BLaER1 (cell line): ENCODE measurements around the gene PGP.
"Not testable (repeated sequence)": the region's sequence is repeated elsewhere in the genome, so short reads cannot be mapped to it uniquely, and the experiment has no call there.

Experiments used
- H3K27ac ChIP-seq: shearing (Covaris generic); formaldehyde crosslinking; 2 replicates; pipeline ENCODE4 v1.8.1; 2022
- H3K27me3 ChIP-seq: shearing (Covaris generic); formaldehyde crosslinking; 2 replicates; pipeline ENCODE4 v1.8.1; 2022
- H3K36me3 ChIP-seq: shearing (Covaris generic); formaldehyde crosslinking; 2 replicates; pipeline ENCODE4 v1.8.1; 2022
- H3K4me1 ChIP-seq: shearing (Covaris generic); formaldehyde crosslinking; 2 replicates; pipeline ENCODE4 v1.8.1; 2022
- H3K4me2 ChIP-seq: shearing (Covaris generic); formaldehyde crosslinking; 2 replicates; pipeline ENCODE4 v1.8.1; 2022
- H3K4me3 ChIP-seq: shearing (Covaris generic); formaldehyde crosslinking; 2 replicates; pipeline ENCODE4 v1.8.1; 2022
- H3K9ac ChIP-seq: shearing (Covaris generic); formaldehyde crosslinking; 2 replicates; pipeline ENCODE4 v1.8.1; 2022
- H3K9me3 ChIP-seq: shearing (Covaris generic); formaldehyde crosslinking; 2 replicates; pipeline ENCODE4 v1.8.1; 2022
- H4K20me1 ChIP-seq: shearing (Covaris generic); formaldehyde crosslinking; 2 replicates; pipeline ENCODE4 v1.8.1; 2022
- Cebpa-rat ChIP-seq: shearing (Covaris generic); IDR thresholded peaks from 2 replicates; pipeline ENCODE4 v1.8.1; 2022

PGP gene

GRCh38 chr16:2246301-2246885 is 31.8 kb upstream of the PGP start:
- TF ChIP-seq Cebpa-rat, result no peak
- Histone ChIP-seq H3K36me3 (peaks cover 79% of the 10 kb centered on the region), H3K9ac (no peak overlapping the region), H3K4me2 (no peak overlapping the region), H4K20me1 (peaks cover 45% of the 10 kb centered on the region), H3K4me1 (peaks cover 29% of the 10 kb centered on the region), H3K4me3 (no peak overlapping the region), H3K27ac (no peak overlapping the region), H3K9me3 (no peaks in the 10 kb centered on the region), H3K27me3 (no peaks in the 10 kb centered on the region)

- Histone ChIP-seq H3K4me1 (peaks cover 24% of the 10 kb centered on the region), H3K4me3 (no peak overlapping the region), H3K9me3 (no peaks in the 10 kb centered on the region), H4K20me1 (peaks cover 46% of the 10 kb centered on the region), H3K27ac (no peak overlapping the region), H3K4me2 (no peak overlapping the region), H3K9ac (no peak overlapping the region), H3K36me3 (peaks cover 86% of the 10 kb centered on the region), H3K27me3 (no peaks in the 10 kb centered on the region)
- no peak for TF ChIP-seq Cebpa-rat
Measured at GRCh38 chr16:2244926-2245795, 30.5 kb upstream of the PGP start.

- Histone ChIP-seq H4K20me1 (peaks cover 55% of the 10 kb centered on the region), H3K4me2 (no peak overlapping the region), H3K4me1 (peaks cover 15% of the 10 kb centered on the region), H3K9me3 (no peaks in the 10 kb centered on the region), H3K9ac (no peak overlapping the region), H3K36me3 (peaks cover 93% of the 10 kb centered on the region), H3K4me3 (no peak overlapping the region), H3K27ac (no peak overlapping the region), H3K27me3 (no peaks in the 10 kb centered on the region)
- no peak for TF ChIP-seq Cebpa-rat
Measured at GRCh38 chr16:2244301-2244700, 29.7 kb upstream of the PGP start.

GRCh38 chr16:2243781-2244180 is 29.1 kb upstream of the PGP start:
- no peak for TF ChIP-seq Cebpa-rat
- H3K27ac ChIP-seq, result no peak overlapping the region

GRCh38 chr16:2243031-2243528 is 28.4 kb upstream of the PGP start:
- H4K20me1 ChIP-seq, result peaks cover 60% of the 10 kb centered on the region

More at GRCh38 chr16:2243781-2244180, 29.1 kb upstream of the PGP start:
- peaks cover 12% of the 10 kb centered on the region for H3K4me1 ChIP-seq
- H3K36me3 ChIP-seq, result peaks cover 93% of the 10 kb centered on the region
- H3K4me2 ChIP-seq, result no peak overlapping the region
- H3K27me3 ChIP-seq, result no peaks in the 10 kb centered on the region
- peaks cover 60% of the 10 kb centered on the region for H4K20me1 ChIP-seq
- no peak overlapping the region for H3K9ac ChIP-seq
- no peaks in the 10 kb centered on the region for H3K9me3 ChIP-seq
- no peak overlapping the region for H3K4me3 ChIP-seq

GRCh38 chr16:2242598-2242997 is 28.0 kb upstream of the PGP start:
- no peak for TF ChIP-seq Cebpa-rat
- peaks cover 93% of the 10 kb centered on the region for H3K36me3 ChIP-seq
- H3K4me2 ChIP-seq, result no peak overlapping the region
- H4K20me1 ChIP-seq, result peaks cover 64% of the 10 kb centered on the region
- peaks cover 7% of the 10 kb centered on the region for H3K27me3 ChIP-seq
- H3K9ac ChIP-seq, result no peak overlapping the region
- H3K9me3 ChIP-seq, result no peaks in the 10 kb centered on the region
- no peak overlapping the region for H3K4me3 ChIP-seq
- H3K27ac ChIP-seq, result no peak overlapping the region
- H3K4me1 ChIP-seq, result peaks cover 12% of the 10 kb centered on the region

More at GRCh38 chr16:2243031-2243528, 28.4 kb upstream of the PGP start:
- Histone ChIP-seq H3K27ac (no peak overlapping the region), H3K9me3 (no peaks in the 10 kb centered on the region), H3K4me1 (peaks cover 12% of the 10 kb centered on the region), H3K4me2 (no peak overlapping the region), H3K36me3 (peaks cover 92% of the 10 kb centered on the region), H3K9ac (no peak overlapping the region), H3K4me3 (no peak overlapping the region), H3K27me3 (peaks cover 3% of the 10 kb centered on the region; the same call in 1 of the 2 replicates)
- no peak for TF ChIP-seq Cebpa-rat

- not testable (repeated sequence) for H3K9ac ChIP-seq, H3K27ac ChIP-seq, H3K4me3 ChIP-seq, H3K9me3 ChIP-seq, H3K4me2 ChIP-seq
- peaks cover 23% of the 10 kb centered on the region for H3K27me3 ChIP-seq
- H3K36me3 ChIP-seq, result peaks cover 89% of the 10 kb centered on the region
- H3K4me1 ChIP-seq, result peaks cover 12% of the 10 kb centered on the region
- peaks cover 77% of the 10 kb centered on the region for H4K20me1 ChIP-seq
Measured at GRCh38 chr16:2240331-2240730, 25.7 kb upstream of the PGP start.

- H3K27me3 ChIP-seq, result peaks cover 23% of the 10 kb centered on the region
- no peak overlapping the region for H3K4me3 ChIP-seq
- H3K4me2 ChIP-seq, result no peak overlapping the region
- no peak for TF ChIP-seq Cebpa-rat
- H3K36me3 ChIP-seq, result peaks cover 87% of the 10 kb centered on the region
- H4K20me1 ChIP-seq, result peaks cover 75% of the 10 kb centered on the region
- H3K27ac ChIP-seq, result no peak overlapping the region
- H3K4me1 ChIP-seq, result peaks cover 17% of the 10 kb centered on the region
- H3K9me3 ChIP-seq, result no peaks in the 10 kb centered on the region
- H3K9ac ChIP-seq, result no peak overlapping the region
Measured at GRCh38 chr16:2238838-2239675, 24.4 kb upstream of the PGP start.

- no peak overlapping the region for H3K27ac ChIP-seq
- H3K4me3 ChIP-seq, result no peak overlapping the region
- H3K4me2 ChIP-seq, result no peak overlapping the region
- H4K20me1 ChIP-seq, result peaks cover 76% of the 10 kb centered on the region
- H3K36me3 ChIP-seq, result peaks cover 87% of the 10 kb centered on the region
- no peak for TF ChIP-seq Cebpa-rat
- no peaks in the 10 kb centered on the region for H3K9me3 ChIP-seq
- H3K27me3 ChIP-seq, result peaks cover 23% of the 10 kb centered on the region
- peaks cover 19% of the 10 kb centered on the region for H3K4me1 ChIP-seq
- no peak overlapping the region for H3K9ac ChIP-seq
Measured at GRCh38 chr16:2238150-2238837, 23.7 kb upstream of the PGP start.
